Measurements from ENCODE around the gene DNER.

DNA sequence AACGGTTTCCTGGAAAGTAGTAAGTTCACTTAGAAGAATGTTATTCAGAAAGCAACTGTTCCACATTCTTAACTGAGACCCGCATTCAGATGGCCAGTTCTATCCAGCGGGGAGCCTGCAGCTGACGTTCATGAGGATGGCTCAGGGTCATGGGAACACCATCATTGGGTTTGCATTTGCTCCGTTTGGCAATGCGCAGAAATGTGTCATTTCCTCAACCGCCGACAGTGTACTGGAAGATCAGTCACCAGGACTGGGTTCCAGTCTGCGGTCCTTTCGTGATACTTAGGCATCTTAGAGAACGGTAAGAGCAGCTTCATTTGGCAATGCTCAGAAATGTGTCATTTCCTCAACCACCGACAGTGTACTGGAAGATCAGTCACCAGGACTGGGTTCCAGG is 104.0 kb downstream of the DNER start:
- TF ChIP-seq, protein P1, sequence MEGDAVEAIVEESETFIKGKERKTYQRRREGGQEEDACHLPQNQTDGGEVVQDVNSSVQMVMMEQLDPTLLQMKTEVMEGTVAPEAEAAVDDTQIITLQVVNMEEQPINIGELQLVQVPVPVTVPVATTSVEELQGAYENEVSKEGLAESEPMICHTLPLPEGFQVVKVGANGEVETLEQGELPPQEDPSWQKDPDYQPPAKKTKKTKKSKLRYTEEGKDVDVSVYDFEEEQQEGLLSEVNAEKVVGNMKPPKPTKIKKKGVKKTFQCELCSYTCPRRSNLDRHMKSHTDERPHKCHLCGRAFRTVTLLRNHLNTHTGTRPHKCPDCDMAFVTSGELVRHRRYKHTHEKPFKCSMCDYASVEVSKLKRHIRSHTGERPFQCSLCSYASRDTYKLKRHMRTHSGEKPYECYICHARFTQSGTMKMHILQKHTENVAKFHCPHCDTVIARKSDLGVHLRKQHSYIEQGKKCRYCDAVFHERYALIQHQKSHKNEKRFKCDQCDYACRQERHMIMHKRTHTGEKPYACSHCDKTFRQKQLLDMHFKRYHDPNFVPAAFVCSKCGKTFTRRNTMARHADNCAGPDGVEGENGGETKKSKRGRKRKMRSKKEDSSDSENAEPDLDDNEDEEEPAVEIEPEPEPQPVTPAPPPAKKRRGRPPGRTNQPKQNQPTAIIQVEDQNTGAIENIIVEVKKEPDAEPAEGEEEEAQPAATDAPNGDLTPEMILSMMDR (IDR thresholded peaks at IDR 0.05; ENCODE audit: insufficient read depth, low read length), result no peak
- TF ChIP-seq GABPA (IDR thresholded peaks at IDR 0.05; ENCODE audit: low read depth) (no peak), POLR2AphosphoS5 (IDR thresholded peaks at IDR 0.05; ENCODE audit: low read depth) (no peak), SPI1 (IDR thresholded peaks at IDR 0.05; ENCODE audit: borderline replicate concordance, low read depth) (no peak)
- TF ChIP-seq, protein P2, sequence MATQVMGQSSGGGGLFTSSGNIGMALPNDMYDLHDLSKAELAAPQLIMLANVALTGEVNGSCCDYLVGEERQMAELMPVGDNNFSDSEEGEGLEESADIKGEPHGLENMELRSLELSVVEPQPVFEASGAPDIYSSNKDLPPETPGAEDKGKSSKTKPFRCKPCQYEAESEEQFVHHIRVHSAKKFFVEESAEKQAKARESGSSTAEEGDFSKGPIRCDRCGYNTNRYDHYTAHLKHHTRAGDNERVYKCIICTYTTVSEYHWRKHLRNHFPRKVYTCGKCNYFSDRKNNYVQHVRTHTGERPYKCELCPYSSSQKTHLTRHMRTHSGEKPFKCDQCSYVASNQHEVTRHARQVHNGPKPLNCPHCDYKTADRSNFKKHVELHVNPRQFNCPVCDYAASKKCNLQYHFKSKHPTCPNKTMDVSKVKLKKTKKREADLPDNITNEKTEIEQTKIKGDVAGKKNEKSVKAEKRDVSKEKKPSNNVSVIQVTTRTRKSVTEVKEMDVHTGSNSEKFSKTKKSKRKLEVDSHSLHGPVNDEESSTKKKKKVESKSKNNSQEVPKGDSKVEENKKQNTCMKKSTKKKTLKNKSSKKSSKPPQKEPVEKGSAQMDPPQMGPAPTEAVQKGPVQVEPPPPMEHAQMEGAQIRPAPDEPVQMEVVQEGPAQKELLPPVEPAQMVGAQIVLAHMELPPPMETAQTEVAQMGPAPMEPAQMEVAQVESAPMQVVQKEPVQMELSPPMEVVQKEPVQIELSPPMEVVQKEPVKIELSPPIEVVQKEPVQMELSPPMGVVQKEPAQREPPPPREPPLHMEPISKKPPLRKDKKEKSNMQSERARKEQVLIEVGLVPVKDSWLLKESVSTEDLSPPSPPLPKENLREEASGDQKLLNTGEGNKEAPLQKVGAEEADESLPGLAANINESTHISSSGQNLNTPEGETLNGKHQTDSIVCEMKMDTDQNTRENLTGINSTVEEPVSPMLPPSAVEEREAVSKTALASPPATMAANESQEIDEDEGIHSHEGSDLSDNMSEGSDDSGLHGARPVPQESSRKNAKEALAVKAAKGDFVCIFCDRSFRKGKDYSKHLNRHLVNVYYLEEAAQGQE (IDR thresholded peaks at IDR 0.05; ENCODE audit: insufficient replicate concordance, low read depth), result no peak
